ENCODE measurements around the gene RASSF6. TPM values are rescaled to one million over a fixed set of nuclear protein-coding genes. Genes with fewer than 3 reads are reported as not detected.

The RASSF6 gene
- total and polyA plus RNA-seq, 2 donors (not counting 1 experiment from before 2014, with no cell fraction given), result 1.4 to 13.1 TPM

DNA sequence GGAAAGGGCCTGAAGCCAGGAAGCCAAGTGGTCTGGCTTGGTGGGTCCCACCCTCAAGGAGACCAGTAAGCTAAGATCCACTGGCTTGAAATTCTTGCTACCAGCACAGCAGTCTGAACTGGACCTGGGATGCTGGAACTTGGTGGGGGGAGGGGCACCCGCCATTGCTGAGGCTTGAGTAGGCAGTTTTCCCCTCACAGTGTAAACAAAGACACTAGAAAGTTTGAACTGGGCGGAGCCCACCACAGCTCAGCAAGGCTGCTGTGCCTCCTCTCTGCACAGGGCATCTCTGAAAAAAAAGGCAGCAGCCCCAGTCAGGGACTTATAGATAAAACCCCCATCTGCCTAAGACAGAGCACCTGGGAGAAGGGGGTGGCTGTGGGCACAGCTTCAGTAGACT lies 75.6 kb downstream of the RASSF6 start:
- Histone ChIP-seq H2AFZ (ENCODE audit: insufficient read depth, low read depth, low read length, poor library complexity, severe bottlenecking) (no peak overlapping the region), H3K4me2 (replicated peaks; ENCODE audit: low read depth, low read length, poor library complexity, severe bottlenecking) (no peak overlapping the region), H3K27ac (ENCODE audit: low read length in 2 of 2) (no peak overlapping the region), H3K4me3 (ENCODE audit: control extremely low read depth in 1 of 5, extremely low read depth in 1 of 5, insufficient read depth in 1 of 5, low read depth in 2 of 5, low read length in 4 of 5) (no peak overlapping the region), H3K9ac (ENCODE audit: low read length) (no peak overlapping the region), H3K4me1 (ENCODE audit: control insufficient read depth in 2 of 2, insufficient read depth in 2 of 2, low read length in 2 of 2) (no peaks in the 10 kb centered on the region), H4K20me1 (ENCODE audit: control insufficient read depth, insufficient read depth, low read length, poor library complexity, severe bottlenecking) (no peaks in the 10 kb centered on the region), H3K36me3 (replicated peaks in 1 of 2; ENCODE audit: control extremely low read depth in 1 of 2, control insufficient read depth in 1 of 2, extremely low read depth in 1 of 2, insufficient read depth in 2 of 2, low read length in 1 of 2) (no peaks in the 10 kb centered on the region), H3K9me3 (ENCODE audit: control extremely low read depth in 1 of 3, control insufficient read depth in 2 of 3, insufficient read depth in 1 of 3, low read length in 2 of 3) (peaks cover 0 to 3% (median 1%) of the 10 kb centered on the region in 3 donors), H3K27me3 (replicated peaks in 1 of 4; ENCODE audit: control extremely low read depth in 1 of 4, control insufficient read depth in 3 of 4, insufficient read depth in 4 of 4, low read length in 3 of 4) (peaks cover 0 to 2% (median 0%) of the 10 kb centered on the region in 4 experiments), H3K79me2 (ENCODE audit: control insufficient read depth, insufficient read depth, low read length) (no peaks in the 10 kb centered on the region)
- 100% methylated on average over 2 of the region's 2 CpGs for WGBS (ENCODE audit: insufficient coverage)
- H3K27ac Mint-ChIP-seq, result no peak overlapping the region
- H3K9me3 Mint-ChIP-seq (ENCODE audit: insufficient read depth), result no peaks in the 10 kb centered on the region
- POLR2A ChIA-PET, result no interaction called here
- H3K4me1 Mint-ChIP-seq, result no peaks in the 10 kb centered on the region
- no peak overlapping the region for H3K4me3 Mint-ChIP-seq
- DNase-seq (no peak), ATAC-seq (ENCODE audit: low read depth) (no peak)
- intact Hi-C loops (cut with micrococcal nuclease), result no loop called here
- peaks cover 13% of the 10 kb centered on the region for H3K27me3 Mint-ChIP-seq
- CTCF ChIA-PET, result no interaction called here
- TF ChIP-seq, protein P1, sequence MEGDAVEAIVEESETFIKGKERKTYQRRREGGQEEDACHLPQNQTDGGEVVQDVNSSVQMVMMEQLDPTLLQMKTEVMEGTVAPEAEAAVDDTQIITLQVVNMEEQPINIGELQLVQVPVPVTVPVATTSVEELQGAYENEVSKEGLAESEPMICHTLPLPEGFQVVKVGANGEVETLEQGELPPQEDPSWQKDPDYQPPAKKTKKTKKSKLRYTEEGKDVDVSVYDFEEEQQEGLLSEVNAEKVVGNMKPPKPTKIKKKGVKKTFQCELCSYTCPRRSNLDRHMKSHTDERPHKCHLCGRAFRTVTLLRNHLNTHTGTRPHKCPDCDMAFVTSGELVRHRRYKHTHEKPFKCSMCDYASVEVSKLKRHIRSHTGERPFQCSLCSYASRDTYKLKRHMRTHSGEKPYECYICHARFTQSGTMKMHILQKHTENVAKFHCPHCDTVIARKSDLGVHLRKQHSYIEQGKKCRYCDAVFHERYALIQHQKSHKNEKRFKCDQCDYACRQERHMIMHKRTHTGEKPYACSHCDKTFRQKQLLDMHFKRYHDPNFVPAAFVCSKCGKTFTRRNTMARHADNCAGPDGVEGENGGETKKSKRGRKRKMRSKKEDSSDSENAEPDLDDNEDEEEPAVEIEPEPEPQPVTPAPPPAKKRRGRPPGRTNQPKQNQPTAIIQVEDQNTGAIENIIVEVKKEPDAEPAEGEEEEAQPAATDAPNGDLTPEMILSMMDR (IDR thresholded peaks at IDR 0.05), result no peak
- TF ChIP-seq EZH2 (IDR thresholded peaks at IDR 0.05; ENCODE audit: borderline replicate concordance, insufficient read depth, low read depth, low read length, poor library complexity, severe bottlenecking), result no peak

DNA sequence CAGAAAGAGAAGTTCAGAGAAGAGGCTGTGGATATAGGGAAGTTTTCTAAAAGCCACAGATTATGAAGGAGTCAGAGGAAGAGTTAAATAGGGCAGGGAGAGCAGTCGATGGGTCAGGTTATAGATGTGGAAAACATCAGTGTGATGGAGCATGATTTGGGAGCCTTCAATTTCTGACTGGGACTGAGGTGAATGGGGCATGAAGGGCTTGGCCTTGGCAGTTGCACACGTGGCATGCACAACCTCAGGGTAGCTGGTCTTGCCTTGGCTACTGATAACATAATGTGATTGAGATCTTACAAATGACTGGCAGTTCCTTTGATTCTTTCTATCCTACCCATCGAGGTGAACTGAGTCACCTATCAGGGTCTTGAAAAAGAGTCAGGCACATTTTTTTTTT lies 79.0 kb downstream of the RASSF6 start:
- ChIA-PET POLR2A (no interaction called here), CTCF (no interaction called here)
- Histone ChIP-seq H3K9me3 (ENCODE audit: control extremely low read depth in 1 of 3, control insufficient read depth in 2 of 3, insufficient read depth in 1 of 3, low read length in 2 of 3) (peaks cover 0 to 3% (median 1%) of the 10 kb centered on the region in 3 donors), H3K4me3 (ENCODE audit: control extremely low read depth in 1 of 5, extremely low read depth in 1 of 5, insufficient read depth in 1 of 5, low read depth in 2 of 5, low read length in 4 of 5) (no peak overlapping the region), H3K79me2 (ENCODE audit: control insufficient read depth, insufficient read depth, low read length) (no peaks in the 10 kb centered on the region), H3K9ac (ENCODE audit: low read length) (no peak overlapping the region), H3K27ac (ENCODE audit: low read length in 2 of 2) (no peak overlapping the region), H3K27me3 (replicated peaks in 1 of 4; ENCODE audit: control extremely low read depth in 1 of 4, control insufficient read depth in 3 of 4, insufficient read depth in 4 of 4, low read length in 3 of 4) (peaks cover 0 to 3% (median 0%) of the 10 kb centered on the region in 4 experiments), H3K36me3 (replicated peaks in 1 of 2; ENCODE audit: control extremely low read depth in 1 of 2, control insufficient read depth in 1 of 2, extremely low read depth in 1 of 2, insufficient read depth in 2 of 2, low read length in 1 of 2) (no peaks in the 10 kb centered on the region), H3K4me1 (ENCODE audit: control insufficient read depth in 2 of 2, insufficient read depth in 2 of 2, low read length in 2 of 2) (no peaks in the 10 kb centered on the region), H3K4me2 (replicated peaks; ENCODE audit: low read depth, low read length, poor library complexity, severe bottlenecking) (no peak overlapping the region), H4K20me1 (ENCODE audit: control insufficient read depth, insufficient read depth, low read length, poor library complexity, severe bottlenecking) (no peaks in the 10 kb centered on the region), H2AFZ (ENCODE audit: insufficient read depth, low read depth, low read length, poor library complexity, severe bottlenecking) (no peak overlapping the region)
- whole genome bisulfite sequencing (ENCODE audit: insufficient coverage), result 67% methylated on average over 2 of the region's 3 CpGs
- ATAC-seq (ENCODE audit: low read depth), result no peak
- Mint-ChIP-seq H3K27me3 (peaks cover 18% of the 10 kb centered on the region), H3K27ac (no peak overlapping the region), H3K9me3 (ENCODE audit: insufficient read depth) (no peaks in the 10 kb centered on the region), H3K4me1 (no peaks in the 10 kb centered on the region), H3K4me3 (no peak overlapping the region)
- DNase-seq, result no peak
- TF ChIP-seq EZH2 (IDR thresholded peaks at IDR 0.05; ENCODE audit: borderline replicate concordance, insufficient read depth, low read depth, low read length, poor library complexity, severe bottlenecking), result no peak
- intact Hi-C loops (cut with micrococcal nuclease), result no loop called here

Data from B cell (primary cell).